ENCODE data around the gene HUNK. TPM values are rescaled to one million over a fixed set of nuclear protein-coding genes. Genes with fewer than 3 reads are reported as not detected.

Gene HUNK
- total and polyA plus RNA-seq, 2 of the 8 experiments (the other 6 are each of a cell fraction or from before 2014, with no cell fraction given) = 1.9 to 10.2 TPM

DNA sequence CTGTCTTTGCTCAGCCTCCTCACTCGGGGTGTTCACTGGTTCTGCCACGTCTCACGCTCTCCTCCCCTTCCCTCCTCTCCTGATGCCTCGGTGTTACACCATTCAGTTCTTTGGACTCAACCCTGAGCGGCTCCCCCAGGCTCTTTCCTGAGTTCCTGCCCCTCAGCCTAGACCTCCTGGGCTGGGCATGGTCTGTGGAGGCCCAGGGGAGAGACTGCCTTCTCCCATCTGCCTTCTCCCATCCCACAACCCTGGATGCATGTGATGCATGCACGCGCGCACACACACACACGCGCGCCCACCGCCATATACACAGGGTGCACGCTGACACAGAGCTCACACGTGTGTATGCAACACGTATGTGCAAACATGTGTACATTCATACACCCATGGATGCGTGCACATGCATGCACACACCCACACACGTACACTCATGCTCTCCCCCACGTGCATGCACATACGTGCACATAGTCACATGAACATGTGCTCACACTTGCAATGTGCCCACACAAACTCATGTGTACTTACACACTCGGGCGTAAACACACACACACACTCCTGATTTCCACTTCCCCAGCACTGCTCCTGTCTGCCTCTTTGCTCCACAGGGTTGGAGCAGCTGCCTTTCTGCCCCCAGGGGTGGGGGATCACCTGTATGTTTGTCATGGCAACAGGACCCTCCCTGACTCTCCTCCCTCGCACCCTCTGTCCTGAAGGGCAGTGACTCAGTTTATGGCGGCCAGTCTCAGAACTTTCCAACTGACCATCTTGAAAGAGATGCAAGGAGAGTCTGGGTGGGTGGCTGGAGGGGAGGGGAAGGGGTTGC is 59.0 kb downstream of the HUNK start (continued):
- TF ChIP-seq TBP (IDR thresholded peaks at IDR 0.05; ENCODE audit: low read depth, low read length) (no peak), NRF1 (IDR thresholded peaks at IDR 0.05; ENCODE audit: low read depth, low read length) (no peak)
- TF ChIP-seq, protein P1, sequence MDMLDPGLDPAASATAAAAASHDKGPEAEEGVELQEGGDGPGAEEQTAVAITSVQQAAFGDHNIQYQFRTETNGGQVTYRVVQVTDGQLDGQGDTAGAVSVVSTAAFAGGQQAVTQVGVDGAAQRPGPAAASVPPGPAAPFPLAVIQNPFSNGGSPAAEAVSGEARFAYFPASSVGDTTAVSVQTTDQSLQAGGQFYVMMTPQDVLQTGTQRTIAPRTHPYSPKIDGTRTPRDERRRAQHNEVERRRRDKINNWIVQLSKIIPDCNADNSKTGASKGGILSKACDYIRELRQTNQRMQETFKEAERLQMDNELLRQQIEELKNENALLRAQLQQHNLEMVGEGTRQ (IDR thresholded peaks at IDR 0.05; ENCODE audit: low read length) = no peak
- TF ChIP-seq, protein P2, sequence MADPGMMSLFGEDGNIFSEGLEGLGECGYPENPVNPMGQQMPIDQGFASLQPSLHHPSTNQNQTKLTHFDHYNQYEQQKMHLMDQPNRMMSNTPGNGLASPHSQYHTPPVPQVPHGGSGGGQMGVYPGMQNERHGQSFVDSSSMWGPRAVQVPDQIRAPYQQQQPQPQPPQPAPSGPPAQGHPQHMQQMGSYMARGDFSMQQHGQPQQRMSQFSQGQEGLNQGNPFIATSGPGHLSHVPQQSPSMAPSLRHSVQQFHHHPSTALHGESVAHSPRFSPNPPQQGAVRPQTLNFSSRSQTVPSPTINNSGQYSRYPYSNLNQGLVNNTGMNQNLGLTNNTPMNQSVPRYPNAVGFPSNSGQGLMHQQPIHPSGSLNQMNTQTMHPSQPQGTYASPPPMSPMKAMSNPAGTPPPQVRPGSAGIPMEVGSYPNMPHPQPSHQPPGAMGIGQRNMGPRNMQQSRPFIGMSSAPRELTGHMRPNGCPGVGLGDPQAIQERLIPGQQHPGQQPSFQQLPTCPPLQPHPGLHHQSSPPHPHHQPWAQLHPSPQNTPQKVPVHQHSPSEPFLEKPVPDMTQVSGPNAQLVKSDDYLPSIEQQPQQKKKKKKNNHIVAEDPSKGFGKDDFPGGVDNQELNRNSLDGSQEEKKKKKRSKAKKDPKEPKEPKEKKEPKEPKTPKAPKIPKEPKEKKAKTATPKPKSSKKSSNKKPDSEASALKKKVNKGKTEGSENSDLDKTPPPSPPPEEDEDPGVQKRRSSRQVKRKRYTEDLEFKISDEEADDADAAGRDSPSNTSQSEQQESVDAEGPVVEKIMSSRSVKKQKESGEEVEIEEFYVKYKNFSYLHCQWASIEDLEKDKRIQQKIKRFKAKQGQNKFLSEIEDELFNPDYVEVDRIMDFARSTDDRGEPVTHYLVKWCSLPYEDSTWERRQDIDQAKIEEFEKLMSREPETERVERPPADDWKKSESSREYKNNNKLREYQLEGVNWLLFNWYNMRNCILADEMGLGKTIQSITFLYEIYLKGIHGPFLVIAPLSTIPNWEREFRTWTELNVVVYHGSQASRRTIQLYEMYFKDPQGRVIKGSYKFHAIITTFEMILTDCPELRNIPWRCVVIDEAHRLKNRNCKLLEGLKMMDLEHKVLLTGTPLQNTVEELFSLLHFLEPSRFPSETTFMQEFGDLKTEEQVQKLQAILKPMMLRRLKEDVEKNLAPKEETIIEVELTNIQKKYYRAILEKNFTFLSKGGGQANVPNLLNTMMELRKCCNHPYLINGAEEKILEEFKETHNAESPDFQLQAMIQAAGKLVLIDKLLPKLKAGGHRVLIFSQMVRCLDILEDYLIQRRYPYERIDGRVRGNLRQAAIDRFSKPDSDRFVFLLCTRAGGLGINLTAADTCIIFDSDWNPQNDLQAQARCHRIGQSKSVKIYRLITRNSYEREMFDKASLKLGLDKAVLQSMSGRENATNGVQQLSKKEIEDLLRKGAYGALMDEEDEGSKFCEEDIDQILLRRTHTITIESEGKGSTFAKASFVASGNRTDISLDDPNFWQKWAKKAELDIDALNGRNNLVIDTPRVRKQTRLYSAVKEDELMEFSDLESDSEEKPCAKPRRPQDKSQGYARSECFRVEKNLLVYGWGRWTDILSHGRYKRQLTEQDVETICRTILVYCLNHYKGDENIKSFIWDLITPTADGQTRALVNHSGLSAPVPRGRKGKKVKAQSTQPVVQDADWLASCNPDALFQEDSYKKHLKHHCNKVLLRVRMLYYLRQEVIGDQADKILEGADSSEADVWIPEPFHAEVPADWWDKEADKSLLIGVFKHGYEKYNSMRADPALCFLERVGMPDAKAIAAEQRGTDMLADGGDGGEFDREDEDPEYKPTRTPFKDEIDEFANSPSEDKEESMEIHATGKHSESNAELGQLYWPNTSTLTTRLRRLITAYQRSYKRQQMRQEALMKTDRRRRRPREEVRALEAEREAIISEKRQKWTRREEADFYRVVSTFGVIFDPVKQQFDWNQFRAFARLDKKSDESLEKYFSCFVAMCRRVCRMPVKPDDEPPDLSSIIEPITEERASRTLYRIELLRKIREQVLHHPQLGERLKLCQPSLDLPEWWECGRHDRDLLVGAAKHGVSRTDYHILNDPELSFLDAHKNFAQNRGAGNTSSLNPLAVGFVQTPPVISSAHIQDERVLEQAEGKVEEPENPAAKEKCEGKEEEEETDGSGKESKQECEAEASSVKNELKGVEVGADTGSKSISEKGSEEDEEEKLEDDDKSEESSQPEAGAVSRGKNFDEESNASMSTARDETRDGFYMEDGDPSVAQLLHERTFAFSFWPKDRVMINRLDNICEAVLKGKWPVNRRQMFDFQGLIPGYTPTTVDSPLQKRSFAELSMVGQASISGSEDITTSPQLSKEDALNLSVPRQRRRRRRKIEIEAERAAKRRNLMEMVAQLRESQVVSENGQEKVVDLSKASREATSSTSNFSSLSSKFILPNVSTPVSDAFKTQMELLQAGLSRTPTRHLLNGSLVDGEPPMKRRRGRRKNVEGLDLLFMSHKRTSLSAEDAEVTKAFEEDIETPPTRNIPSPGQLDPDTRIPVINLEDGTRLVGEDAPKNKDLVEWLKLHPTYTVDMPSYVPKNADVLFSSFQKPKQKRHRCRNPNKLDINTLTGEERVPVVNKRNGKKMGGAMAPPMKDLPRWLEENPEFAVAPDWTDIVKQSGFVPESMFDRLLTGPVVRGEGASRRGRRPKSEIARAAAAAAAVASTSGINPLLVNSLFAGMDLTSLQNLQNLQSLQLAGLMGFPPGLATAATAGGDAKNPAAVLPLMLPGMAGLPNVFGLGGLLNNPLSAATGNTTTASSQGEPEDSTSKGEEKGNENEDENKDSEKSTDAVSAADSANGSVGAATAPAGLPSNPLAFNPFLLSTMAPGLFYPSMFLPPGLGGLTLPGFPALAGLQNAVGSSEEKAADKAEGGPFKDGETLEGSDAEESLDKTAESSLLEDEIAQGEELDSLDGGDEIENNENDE (IDR thresholded peaks at IDR 0.05; ENCODE audit: insufficient replicate concordance, low read length) = no peak
- TF ChIP-seq, protein P3, sequence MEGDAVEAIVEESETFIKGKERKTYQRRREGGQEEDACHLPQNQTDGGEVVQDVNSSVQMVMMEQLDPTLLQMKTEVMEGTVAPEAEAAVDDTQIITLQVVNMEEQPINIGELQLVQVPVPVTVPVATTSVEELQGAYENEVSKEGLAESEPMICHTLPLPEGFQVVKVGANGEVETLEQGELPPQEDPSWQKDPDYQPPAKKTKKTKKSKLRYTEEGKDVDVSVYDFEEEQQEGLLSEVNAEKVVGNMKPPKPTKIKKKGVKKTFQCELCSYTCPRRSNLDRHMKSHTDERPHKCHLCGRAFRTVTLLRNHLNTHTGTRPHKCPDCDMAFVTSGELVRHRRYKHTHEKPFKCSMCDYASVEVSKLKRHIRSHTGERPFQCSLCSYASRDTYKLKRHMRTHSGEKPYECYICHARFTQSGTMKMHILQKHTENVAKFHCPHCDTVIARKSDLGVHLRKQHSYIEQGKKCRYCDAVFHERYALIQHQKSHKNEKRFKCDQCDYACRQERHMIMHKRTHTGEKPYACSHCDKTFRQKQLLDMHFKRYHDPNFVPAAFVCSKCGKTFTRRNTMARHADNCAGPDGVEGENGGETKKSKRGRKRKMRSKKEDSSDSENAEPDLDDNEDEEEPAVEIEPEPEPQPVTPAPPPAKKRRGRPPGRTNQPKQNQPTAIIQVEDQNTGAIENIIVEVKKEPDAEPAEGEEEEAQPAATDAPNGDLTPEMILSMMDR (IDR thresholded peaks at IDR 0.05; ENCODE audit: control extremely low read depth in 1 of 3, insufficient read depth in 1 of 3, low read depth in 1 of 3, low read length in 3 of 3) = no peak
